Upper lobe of right lung (tissue), 1 donor: ENCODE results near the gene DPH7. TPM values are rescaled to one million over a fixed set of nuclear protein-coding genes. Genes with fewer than 3 reads are reported as not detected.

Experiments
- ATAC-seq: fragments of 200-7000 bp; cut with Tn5 transposase; one replicate; pipeline ENCODE4 v1.9.1; 2020; ENCODE audit warnings: mild to moderate bottlenecking, moderate library complexity
- DNase-seq: peaks from one replicate; pipeline ENCODE4 v3.0.0-alpha.2; 2020
- H3K27ac ChIP-seq: fragments of 200-600 bp; one replicate; pipeline ENCODE4 v1.8.0; 2022
- H3K27me3 ChIP-seq: fragments of 200-600 bp; one replicate; pipeline ENCODE4 v1.8.0; 2022; ENCODE audit warnings: mild to moderate bottlenecking
- H3K36me3 ChIP-seq: fragments of 200-600 bp; one replicate; pipeline ENCODE4 v1.8.0; 2022
- H3K4me1 ChIP-seq: fragments of 200-600 bp; one replicate; pipeline ENCODE4 v1.8.0; 2022
- H3K4me3 ChIP-seq: fragments of 200-600 bp; one replicate; pipeline ENCODE4 v1.8.0; 2022; ENCODE audit warnings: mild to moderate bottlenecking
- H3K9me3 ChIP-seq: fragments of 200-600 bp; one replicate; pipeline ENCODE4 v1.8.0; 2022
- intact Hi-C: fragments of 100-400 bp; cut with DNase I; formaldehyde crosslinking; loops from one replicate; pipeline ENCODE4 v1.11.0; 2022
- total RNA-seq: library from RNA; stranded (reverse); fragmentation: NEBNext Ultra II Directional; extraction: Animal tissue kit (Norgen Biotek cat#: 25700); gene quantifications from one replicate; pipeline ENCODE4 v1.2.1, GENCODE V29; 2021
- TF ChIP-seq, protein P1 (sequence below): fragments of 200-600 bp; IDR thresholded peaks from one replicate; pipeline ENCODE4 v1.8.0; 2022; ENCODE audit warnings: antibody characterized with exemption
- donor health status: DM: no; HTN: yes; CAD: no; lungs with severe emphysema.

Gene DPH7
- total RNA-seq, 1 donor from 2014 or later: 30.2 TPM

DNA sequence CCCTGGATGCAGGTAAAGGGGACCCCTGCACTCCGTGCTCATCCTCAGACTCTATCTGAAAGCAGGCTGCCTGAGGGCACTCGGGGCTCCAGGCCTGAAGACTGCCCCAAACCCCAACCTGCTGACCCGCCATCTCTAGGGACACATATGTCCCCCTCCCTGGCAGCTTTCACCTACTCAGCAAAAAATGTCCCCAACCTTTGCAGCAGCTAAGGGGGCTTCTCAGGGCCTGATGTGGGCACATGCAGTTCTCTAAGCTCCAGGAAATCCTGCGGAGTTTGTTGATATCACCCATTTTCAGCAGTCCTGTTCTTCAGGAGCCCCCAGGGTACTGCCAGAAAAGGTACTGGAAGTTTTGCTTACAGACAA, 2.2 kb upstream of the DPH7 start:
- Histone ChIP-seq H3K4me1 (peaks cover 27% of the 10 kb centered on the region), H3K27me3 (no peaks in the 10 kb centered on the region), H3K36me3 (peaks cover 29% of the 10 kb centered on the region), H3K27ac (no peak overlapping the region), H3K4me3 (no peak overlapping the region), H3K9me3 (no peaks in the 10 kb centered on the region)
- DNase-seq (no peak), ATAC-seq (no peak)
- intact Hi-C loops: no loop called here
- TF ChIP-seq, protein P1, sequence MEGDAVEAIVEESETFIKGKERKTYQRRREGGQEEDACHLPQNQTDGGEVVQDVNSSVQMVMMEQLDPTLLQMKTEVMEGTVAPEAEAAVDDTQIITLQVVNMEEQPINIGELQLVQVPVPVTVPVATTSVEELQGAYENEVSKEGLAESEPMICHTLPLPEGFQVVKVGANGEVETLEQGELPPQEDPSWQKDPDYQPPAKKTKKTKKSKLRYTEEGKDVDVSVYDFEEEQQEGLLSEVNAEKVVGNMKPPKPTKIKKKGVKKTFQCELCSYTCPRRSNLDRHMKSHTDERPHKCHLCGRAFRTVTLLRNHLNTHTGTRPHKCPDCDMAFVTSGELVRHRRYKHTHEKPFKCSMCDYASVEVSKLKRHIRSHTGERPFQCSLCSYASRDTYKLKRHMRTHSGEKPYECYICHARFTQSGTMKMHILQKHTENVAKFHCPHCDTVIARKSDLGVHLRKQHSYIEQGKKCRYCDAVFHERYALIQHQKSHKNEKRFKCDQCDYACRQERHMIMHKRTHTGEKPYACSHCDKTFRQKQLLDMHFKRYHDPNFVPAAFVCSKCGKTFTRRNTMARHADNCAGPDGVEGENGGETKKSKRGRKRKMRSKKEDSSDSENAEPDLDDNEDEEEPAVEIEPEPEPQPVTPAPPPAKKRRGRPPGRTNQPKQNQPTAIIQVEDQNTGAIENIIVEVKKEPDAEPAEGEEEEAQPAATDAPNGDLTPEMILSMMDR: no peak

DNA sequence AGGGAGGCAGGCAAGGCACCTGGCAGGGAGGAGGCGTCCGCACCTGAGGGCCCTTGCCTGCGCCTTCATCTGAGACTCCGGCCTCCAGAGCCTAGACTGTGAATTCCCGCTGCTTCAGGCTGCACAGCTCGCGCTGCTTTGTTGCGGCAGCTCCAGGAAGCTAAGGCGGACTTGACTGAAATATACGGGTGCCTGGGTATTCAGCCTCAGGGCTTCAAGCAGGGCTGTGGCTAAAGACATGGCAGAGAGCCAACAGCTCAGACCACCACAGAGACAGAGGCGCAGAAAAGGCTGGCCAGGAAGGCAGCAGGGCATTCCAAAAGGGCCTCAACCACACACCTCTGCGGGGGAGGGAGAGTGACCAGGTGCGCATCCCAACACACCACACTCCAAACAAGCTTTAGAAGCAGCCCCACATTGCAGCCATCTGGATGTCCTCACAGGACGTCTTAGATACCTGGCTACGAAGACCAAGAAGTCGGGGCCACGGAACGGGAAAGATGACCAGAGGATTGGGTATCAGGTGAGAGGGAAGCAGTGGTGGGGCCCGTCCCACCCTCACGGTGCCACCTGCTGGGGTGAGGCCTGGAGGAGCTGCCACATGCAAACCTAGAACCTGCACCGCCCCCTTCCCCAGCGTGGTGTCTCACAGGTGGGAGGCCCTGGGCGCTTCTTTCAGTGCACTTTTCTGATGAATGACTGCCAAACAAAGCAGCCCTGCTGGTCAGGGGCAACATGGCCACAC, 1.7 kb upstream of the DPH7 start:
- Histone ChIP-seq H3K27ac (no peak overlapping the region), H3K4me3 (no peak overlapping the region), H3K9me3 (no peaks in the 10 kb centered on the region), H3K27me3 (no peaks in the 10 kb centered on the region), H3K4me1 (peaks cover 27% of the 10 kb centered on the region), H3K36me3 (peaks cover 30% of the 10 kb centered on the region)
- ATAC-seq: no peak
- TF ChIP-seq, protein P1: no peak
- DNase-seq: no peak
- intact Hi-C loops: no loop called here

DNA sequence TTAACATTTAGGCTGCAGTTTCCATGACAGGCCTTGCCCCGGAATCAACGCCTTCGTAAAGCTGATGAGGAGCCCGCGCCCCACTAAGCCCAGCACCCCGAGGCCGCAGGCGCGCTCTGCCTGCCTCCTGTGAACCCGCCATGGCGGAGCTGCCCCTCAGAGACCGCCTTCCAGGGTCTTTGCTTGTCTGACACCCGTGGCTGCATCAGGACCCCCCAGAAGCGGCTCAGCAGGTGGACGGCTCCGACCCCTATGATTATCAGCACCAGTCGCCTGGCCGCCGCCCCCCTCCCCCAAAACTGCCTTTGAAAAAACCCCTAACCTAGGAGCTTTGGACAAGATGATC, 507 bp upstream of the DPH7 start:
- no peaks in the 10 kb centered on the region for H3K9me3 ChIP-seq
- H3K27me3 ChIP-seq: no peaks in the 10 kb centered on the region
- peak overlapping the region; percentile 84 for H3K4me3 ChIP-seq
- peak overlapping the region; percentile 82 for H3K27ac ChIP-seq
- TF ChIP-seq, protein P1: no peak
- no peak for ATAC-seq
- intact Hi-C loops: no loop called here
- peaks cover 27% of the 10 kb centered on the region for H3K4me1 ChIP-seq
- no peak for DNase-seq
- H3K36me3 ChIP-seq: peaks cover 33% of the 10 kb centered on the region

DNA sequence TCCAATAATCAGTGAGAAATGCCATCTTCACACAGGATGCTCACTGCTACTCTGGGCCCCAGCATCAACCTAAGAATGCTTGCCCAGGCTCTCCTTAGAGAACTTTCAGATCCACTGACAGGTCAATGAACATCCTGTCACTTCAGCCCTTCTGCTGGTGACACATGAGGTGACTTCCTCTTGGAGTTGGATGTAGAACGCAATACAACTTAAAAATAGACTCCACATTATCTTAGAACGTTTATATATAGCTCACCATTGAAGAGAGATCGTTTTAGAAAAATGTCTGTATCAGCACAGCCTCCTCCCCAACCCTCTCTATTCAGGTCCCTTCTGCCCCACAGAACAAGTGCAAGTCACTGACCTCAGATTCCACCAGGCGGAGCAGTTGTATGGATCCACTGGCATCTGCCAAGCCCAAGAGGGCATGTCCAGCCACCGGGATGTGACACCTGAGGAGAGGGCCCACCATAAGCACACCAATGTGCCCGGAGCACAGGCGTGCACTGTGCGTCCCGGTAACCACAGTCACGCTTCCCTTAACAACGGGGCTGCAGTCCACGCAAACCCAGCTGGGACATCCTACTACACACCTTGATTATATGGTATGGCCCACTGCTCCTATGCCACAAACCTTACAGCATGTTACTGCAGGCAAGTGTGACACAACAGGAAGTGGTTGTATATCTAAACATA, 2.9 kb downstream of the DPH7 start:
- TF ChIP-seq, protein P1: no peak
- ATAC-seq (no peak), DNase-seq (no peak)
- Histone ChIP-seq H3K9me3 (no peaks in the 10 kb centered on the region), H3K27ac (no peak overlapping the region), H3K4me3 (no peak overlapping the region), H3K36me3 (peaks cover 44% of the 10 kb centered on the region), H3K27me3 (no peaks in the 10 kb centered on the region), H3K4me1 (peaks cover 27% of the 10 kb centered on the region)
- intact Hi-C loops: no loop called here

DNA sequence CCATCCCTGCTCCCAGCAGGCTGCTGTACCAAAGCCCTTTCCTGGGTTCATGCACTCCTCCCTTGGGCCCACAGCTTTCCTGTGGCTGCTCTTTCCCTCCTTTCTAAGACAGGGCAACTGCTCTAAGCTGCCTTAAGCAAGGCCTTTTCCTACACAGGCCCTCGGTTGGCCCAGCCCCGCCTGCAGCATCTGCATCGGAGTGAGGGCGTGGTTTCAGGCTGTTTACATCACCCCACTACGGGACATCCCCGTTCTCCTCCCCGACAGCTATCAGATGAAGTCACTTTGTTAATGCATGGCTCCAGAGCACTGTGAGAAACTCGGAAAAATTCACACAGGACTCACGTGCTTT, 3.4 kb downstream of the DPH7 start:
- Histone ChIP-seq H3K36me3 (peaks cover 48% of the 10 kb centered on the region), H3K27me3 (no peaks in the 10 kb centered on the region), H3K4me3 (no peak overlapping the region), H3K4me1 (peaks cover 27% of the 10 kb centered on the region), H3K27ac (no peak overlapping the region), H3K9me3 (no peaks in the 10 kb centered on the region)
- DNase-seq (no peak), ATAC-seq (no peak)
- intact Hi-C loops: no loop called here
- TF ChIP-seq, protein P1: no peak
